Activated B cell treated with CpG ODN at 0.5 μM for 24 hours (primary cell): ENCODE measurements around the gene TSPAN11. TPM values are rescaled to one million over a fixed set of nuclear protein-coding genes. Genes with fewer than 3 reads are reported as not detected.
"Not testable (repeated sequence)": the region's sequence is repeated elsewhere in the genome, so short reads cannot be mapped to it uniquely, and the experiment has no call there.

ENCODE experiments used
- ATAC-seq: fragments of 200-7000 bp; cut with Tn5 transposase; one replicate; pipeline ENCODE4 v1.10.0; 2021; ENCODE audit warnings: low read depth, mild to moderate bottlenecking, moderate library complexity
- CTCF ChIA-PET: fragments of 350-600 bp; sonication (Branson Sonifier 250); formaldehyde crosslinking; loops from one replicate; lab custom pipeline; 2021; ENCODE audit warnings: antibody characterized with exemption; lab: Charles Lee
- POLR2A ChIA-PET: fragments of 350-600 bp; sonication (Branson Sonifier 250); formaldehyde crosslinking; loops from one replicate; lab custom pipeline; 2021; ENCODE audit warnings: antibody characterized with exemption; lab: Charles Lee
- DNase-seq: peaks from one replicate; pipeline ENCODE4 v3.0.0; 2022
- H3K27ac Mint-ChIP-seq: one replicate; pipeline ENCODE4 v1.8.0; 2020; ENCODE audit warnings: mixed read lengths
- H3K27me3 Mint-ChIP-seq: one replicate; pipeline ENCODE4 v1.8.0; 2021; ENCODE audit warnings: mixed read lengths
- H3K36me3 Mint-ChIP-seq: one replicate; pipeline ENCODE4 v1.8.0; 2021; ENCODE audit warnings: low read depth, mixed read lengths
- H3K4me1 Mint-ChIP-seq: one replicate; pipeline ENCODE4 v1.8.0; 2021; ENCODE audit warnings: mixed read lengths
- H3K4me3 Mint-ChIP-seq: one replicate; pipeline ENCODE4 v1.8.0; 2020; ENCODE audit warnings: mild to moderate bottlenecking, mixed read lengths
- H3K9me3 Mint-ChIP-seq: one replicate; pipeline ENCODE4 v1.8.0; 2020; ENCODE audit warnings: mixed read lengths
- intact Hi-C: fragments of 100-400 bp; cut with micrococcal nuclease; formaldehyde crosslinking; loops from one replicate; pipeline ENCODE4 v1.15.1; 2024
- total RNA-seq: library from RNA; stranded (reverse); gene quantifications from 2 replicates; pipeline ENCODE4 v1.2.3, GENCODE V29; 2022
- TF ChIP-seq, protein P1 (sequence below): fragments of 200-600 bp; IDR thresholded peaks from one replicate; pipeline ENCODE4 v1.8.0; 2022; ENCODE audit warnings: antibody characterized with exemption, mild to moderate bottlenecking

Gene TSPAN11
- total RNA-seq, 1 donor from 2014 or later = not detected

GRCh38 chr12:31020385-31021166 lies 94.0 kb downstream of the TSPAN11 start:
- TF ChIP-seq, protein P1, sequence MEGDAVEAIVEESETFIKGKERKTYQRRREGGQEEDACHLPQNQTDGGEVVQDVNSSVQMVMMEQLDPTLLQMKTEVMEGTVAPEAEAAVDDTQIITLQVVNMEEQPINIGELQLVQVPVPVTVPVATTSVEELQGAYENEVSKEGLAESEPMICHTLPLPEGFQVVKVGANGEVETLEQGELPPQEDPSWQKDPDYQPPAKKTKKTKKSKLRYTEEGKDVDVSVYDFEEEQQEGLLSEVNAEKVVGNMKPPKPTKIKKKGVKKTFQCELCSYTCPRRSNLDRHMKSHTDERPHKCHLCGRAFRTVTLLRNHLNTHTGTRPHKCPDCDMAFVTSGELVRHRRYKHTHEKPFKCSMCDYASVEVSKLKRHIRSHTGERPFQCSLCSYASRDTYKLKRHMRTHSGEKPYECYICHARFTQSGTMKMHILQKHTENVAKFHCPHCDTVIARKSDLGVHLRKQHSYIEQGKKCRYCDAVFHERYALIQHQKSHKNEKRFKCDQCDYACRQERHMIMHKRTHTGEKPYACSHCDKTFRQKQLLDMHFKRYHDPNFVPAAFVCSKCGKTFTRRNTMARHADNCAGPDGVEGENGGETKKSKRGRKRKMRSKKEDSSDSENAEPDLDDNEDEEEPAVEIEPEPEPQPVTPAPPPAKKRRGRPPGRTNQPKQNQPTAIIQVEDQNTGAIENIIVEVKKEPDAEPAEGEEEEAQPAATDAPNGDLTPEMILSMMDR = no peak
- H3K27ac Mint-ChIP-seq = no peak overlapping the region
- ATAC-seq (no peak), DNase-seq (no peak)
- H3K4me1 Mint-ChIP-seq = no peaks in the 10 kb centered on the region
- H3K4me3 Mint-ChIP-seq = no peak overlapping the region
- intact Hi-C loops = no loop called here
- H3K36me3 Mint-ChIP-seq = no peaks in the 10 kb centered on the region
- peaks cover 8% of the 10 kb centered on the region for H3K9me3 Mint-ChIP-seq
- POLR2A ChIA-PET = no interaction called here
- no peaks in the 10 kb centered on the region for H3K27me3 Mint-ChIP-seq
- CTCF ChIA-PET = no interaction called here

GRCh38 chr12:31021181-31021580 lies 94.6 kb downstream of the TSPAN11 start:
- POLR2A ChIA-PET = no interaction called here
- H3K9me3 Mint-ChIP-seq = peaks cover 8% of the 10 kb centered on the region

DNA sequence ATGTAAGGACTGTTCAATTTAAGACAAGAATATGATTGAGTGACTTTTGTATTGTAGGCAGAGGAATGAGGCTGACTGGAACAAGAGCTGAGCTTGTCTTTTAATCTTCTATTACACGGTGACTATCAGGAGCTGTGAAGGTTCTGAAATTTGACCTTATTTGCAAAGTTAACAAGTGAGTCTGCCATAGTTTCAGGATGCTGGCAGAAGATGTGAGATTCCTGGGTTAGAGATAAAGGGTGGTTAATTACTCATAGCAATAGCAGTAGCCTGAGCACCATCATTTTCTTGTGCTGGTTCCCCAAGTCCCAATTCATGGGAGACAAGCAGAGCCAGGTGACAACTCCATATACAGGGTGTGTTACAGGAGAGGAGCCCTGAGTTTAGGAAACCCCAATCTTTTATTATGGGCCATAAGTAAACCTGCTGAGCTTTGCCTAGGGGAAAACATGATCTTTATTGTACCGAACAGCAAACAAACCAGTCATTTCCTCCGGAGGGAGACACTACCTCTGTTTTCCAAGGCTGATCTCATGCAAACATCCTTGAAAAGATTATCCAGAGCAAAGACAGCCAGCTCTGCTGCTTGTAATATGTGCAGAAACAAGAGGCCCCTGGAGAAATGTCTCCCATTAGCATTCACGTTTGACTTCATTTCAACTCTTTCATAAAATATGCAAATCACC lies 95.4 kb downstream of the TSPAN11 start:
- intact Hi-C loops = no loop called here
- TF ChIP-seq, protein P1 = no peak
- no peaks in the 10 kb centered on the region for H3K4me1 Mint-ChIP-seq
- ATAC-seq = no peak
- DNase-seq = no peak
- H3K9me3 Mint-ChIP-seq = peaks cover 8% of the 10 kb centered on the region
- CTCF ChIA-PET = interaction anchor here (0.6 kb wide), 1 partner anchor 11 kb away, joined by 3 read pairs; no protein-coding TSS in a partner anchor
- H3K27me3 Mint-ChIP-seq = no peaks in the 10 kb centered on the region
- no peak overlapping the region for H3K4me3 Mint-ChIP-seq
- POLR2A ChIA-PET = no interaction called here
- H3K36me3 Mint-ChIP-seq = no peaks in the 10 kb centered on the region
- H3K27ac Mint-ChIP-seq = no peak overlapping the region

More at GRCh38 chr12:31021181-31021580, 94.6 kb downstream of the TSPAN11 start:
- DNase-seq = no peak
- CTCF ChIA-PET = no interaction called here
- Mint-ChIP-seq H3K27me3 (no peaks in the 10 kb centered on the region), H3K27ac (no peak overlapping the region), H3K4me3 (no peak overlapping the region), H3K36me3 (no peaks in the 10 kb centered on the region), H3K4me1 (no peaks in the 10 kb centered on the region)
- TF ChIP-seq, protein P1 = no peak
- intact Hi-C loops = no loop called here
- no peak for ATAC-seq

GRCh38 chr12:31023271-31023724 lies 96.8 kb downstream of the TSPAN11 start:
- no peaks in the 10 kb centered on the region for H3K27me3 Mint-ChIP-seq
- no peak for DNase-seq
- ChIA-PET POLR2A (interaction anchor here (0.6 kb wide), 1 partner anchor 327 kb away, joined by 8 read pairs; the partner anchor contains the start of gene IPO8), CTCF (no interaction called here)
- H3K27ac Mint-ChIP-seq = no peak overlapping the region
- H3K36me3 Mint-ChIP-seq = no peaks in the 10 kb centered on the region
- H3K4me3 Mint-ChIP-seq = no peak overlapping the region
- TF ChIP-seq, protein P1 = no peak
- peaks cover 8% of the 10 kb centered on the region for H3K9me3 Mint-ChIP-seq
- intact Hi-C loops = no loop called here
- H3K4me1 Mint-ChIP-seq = no peaks in the 10 kb centered on the region
- ATAC-seq = no peak

DNA sequence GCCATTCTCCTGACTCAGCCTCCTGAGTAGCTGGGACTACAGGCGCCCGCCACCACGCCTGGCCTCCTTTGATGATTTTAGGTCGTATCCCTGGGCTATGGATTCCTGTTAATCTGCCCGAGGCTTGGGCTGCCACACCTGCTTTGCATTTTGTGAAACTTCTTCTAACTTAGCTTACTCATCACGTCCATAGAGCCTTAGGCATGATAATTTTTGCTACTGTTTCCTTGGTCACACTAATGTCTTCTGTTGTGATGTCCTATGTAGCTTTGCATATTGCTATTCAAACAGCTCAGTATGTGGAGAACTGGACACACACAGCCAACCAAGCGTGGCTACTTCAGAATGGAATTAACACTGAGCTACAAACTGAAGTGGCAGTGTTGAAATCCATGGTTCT lies 99.7 kb downstream of the TSPAN11 start:
- no peak overlapping the region for H3K4me3 Mint-ChIP-seq
- H3K9me3 Mint-ChIP-seq = peaks cover 3% of the 10 kb centered on the region
- H3K27ac Mint-ChIP-seq = no peak overlapping the region
- DNase-seq (no peak), ATAC-seq (no peak)
- H3K27me3 Mint-ChIP-seq = no peaks in the 10 kb centered on the region
- no peaks in the 10 kb centered on the region for H3K4me1 Mint-ChIP-seq
- POLR2A ChIA-PET = no interaction called here
- intact Hi-C loops = no loop called here
- CTCF ChIA-PET = no interaction called here
- H3K36me3 Mint-ChIP-seq = no peaks in the 10 kb centered on the region
- TF ChIP-seq, protein P1 = no peak

- H3K27ac Mint-ChIP-seq, H3K36me3 Mint-ChIP-seq, POLR2A ChIA-PET, DNase-seq, H3K4me3 Mint-ChIP-seq, CTCF ChIA-PET, H3K9me3 Mint-ChIP-seq, intact Hi-C loops, H3K27me3 Mint-ChIP-seq, H3K4me1 Mint-ChIP-seq, ATAC-seq: not testable (repeated sequence)
Measured at GRCh38 chr12:31027006-31027405, 100.5 kb downstream of the TSPAN11 start.
